ENCODE measurements around the gene IGLL5.

IGLL5 gene

GRCh38 chr22:22927196-22927887, 39.7 kb downstream of the IGLL5 start:
- Histone ChIP-seq H3K4me2 (ENCODE audit: low read length) (peak overlapping the region; percentile 73), H3K36me3 (replicated peaks; ENCODE audit: low read depth, low read length) (peaks cover 3% of the 10 kb centered on the region), H3K4me1 (ENCODE audit: low read length) (peaks cover 69% of the 10 kb centered on the region), H3K9ac (ENCODE audit: low read length) (peak overlapping the region; percentile 94), H3K27ac (ENCODE audit: low read length) (peak overlapping the region; percentile 92), H2AFZ (ENCODE audit: low read depth, low read length) (no peak overlapping the region), H3K79me2 (ENCODE audit: low read length) (peaks cover 85% of the 10 kb centered on the region), H4K20me1 (ENCODE audit: insufficient read depth, low read length) (no peaks in the 10 kb centered on the region), H3K27me3 (ENCODE audit: low read depth, low read length) (no peaks in the 10 kb centered on the region), H3K4me3 (ENCODE audit: low read length) (no peak overlapping the region), H3K9me3 (ENCODE audit: insufficient read depth, low read length) (no peaks in the 10 kb centered on the region)
- TF ChIP-seq CTCF (IDR thresholded peaks at IDR 0.05; ENCODE audit: low read depth, low read length) (no peak), EZH2phosphoT487 (IDR thresholded peaks at IDR 0.05; ENCODE audit: low read depth) (no peak)

- H3K4me3 ChIP-seq (ENCODE audit: low read length) = peak overlapping the region; percentile 54
- peak overlapping the region; percentile 92 for H3K27ac ChIP-seq (ENCODE audit: low read length)
- no peaks in the 10 kb centered on the region for H3K27me3 ChIP-seq (ENCODE audit: low read depth, low read length)
- TF ChIP-seq EZH2phosphoT487 (IDR thresholded peaks at IDR 0.05; ENCODE audit: low read depth) (no peak), CTCF (IDR thresholded peaks at IDR 0.05; ENCODE audit: low read depth, low read length) (no peak)
- H4K20me1 ChIP-seq (ENCODE audit: insufficient read depth, low read length) = no peaks in the 10 kb centered on the region
- H3K79me2 ChIP-seq (ENCODE audit: low read length) = peaks cover 92% of the 10 kb centered on the region
- peaks cover 3% of the 10 kb centered on the region for H3K36me3 ChIP-seq (replicated peaks; ENCODE audit: low read depth, low read length)
- H3K9me3 ChIP-seq (ENCODE audit: insufficient read depth, low read length) = no peaks in the 10 kb centered on the region
- H2AFZ ChIP-seq (ENCODE audit: low read depth, low read length) = no peak overlapping the region
- peak overlapping the region; percentile 94 for H3K9ac ChIP-seq (ENCODE audit: low read length)
- peak overlapping the region; percentile 73 for H3K4me2 ChIP-seq (ENCODE audit: low read length)
- H3K4me1 ChIP-seq (ENCODE audit: low read length) = peaks cover 77% of the 10 kb centered on the region
Measured at GRCh38 chr22:22927888-22928665, 40.5 kb downstream of the IGLL5 start.

GRCh38 chr22:22928666-22929380, 41.2 kb downstream of the IGLL5 start:
- Histone ChIP-seq H3K9me3 (ENCODE audit: insufficient read depth, low read length) (no peaks in the 10 kb centered on the region), H3K9ac (ENCODE audit: low read length) (peak overlapping the region; percentile 94), H2AFZ (ENCODE audit: low read depth, low read length) (no peak overlapping the region), H3K4me3 (ENCODE audit: low read length) (peak overlapping the region; percentile 54), H3K27ac (ENCODE audit: low read length) (peak overlapping the region; percentile 92), H3K4me1 (ENCODE audit: low read length) (peaks cover 82% of the 10 kb centered on the region), H3K36me3 (replicated peaks; ENCODE audit: low read depth, low read length) (peaks cover 6% of the 10 kb centered on the region), H3K27me3 (ENCODE audit: low read depth, low read length) (no peaks in the 10 kb centered on the region), H3K79me2 (ENCODE audit: low read length) (peaks cover 94% of the 10 kb centered on the region), H3K4me2 (ENCODE audit: low read length) (peak overlapping the region; percentile 73), H4K20me1 (ENCODE audit: insufficient read depth, low read length) (no peaks in the 10 kb centered on the region)
- TF ChIP-seq EZH2phosphoT487 (IDR thresholded peaks at IDR 0.05; ENCODE audit: low read depth) (no peak), CTCF (IDR thresholded peaks at IDR 0.05; ENCODE audit: low read depth, low read length) (no peak)
